Smooth muscle cell (in vitro differentiated cells): Measurements from ENCODE around the gene RHEB. TPM values are rescaled to one million over a fixed set of nuclear protein-coding genes. Genes with fewer than 3 reads are reported as not detected.

Experiments used
- DNase-seq: peaks from one replicate; lab custom pipeline; 2025; ENCODE audit not compliant: unreplicated experiment; lab: John Stamatoyannopoulos, UW
- H2AFZ ChIP-seq: fragments of 200-600 bp; sonication (generic); 2 replicates; pipeline ENCODE4 v1.6.0; 2016; ENCODE audit warnings: antibody characterized with exemption, low read depth, mild to moderate bottlenecking
- H3F3A ChIP-seq: fragments of 200-600 bp; sonication (generic); 2 replicates; pipeline ENCODE4 v1.6.0; 2017; ENCODE audit warnings: antibody characterized with exemption, low read depth
- H3K27ac ChIP-seq: fragments of 200-600 bp; sonication (generic); 2 replicates; pipeline ENCODE4 v1.5.1; 2016; ENCODE audit warnings: low read depth, mild to moderate bottlenecking
- H3K27me3 ChIP-seq: fragments of 200-600 bp; sonication (generic); 2 replicates; pipeline ENCODE4 v1.6.1; 2016; ENCODE audit warnings: low read depth, mild to moderate bottlenecking
- H3K36me3 ChIP-seq: fragments of 200-600 bp; sonication (generic); 2 replicates; pipeline ENCODE4 v1.5.1; 2016; ENCODE audit warnings: low read depth
- H3K4me1 ChIP-seq: fragments of 200-600 bp; sonication (generic); 2 replicates; pipeline ENCODE4 v1.5.1; 2016; ENCODE audit warnings: low read depth
- H3K4me2 ChIP-seq: fragments of 200-600 bp; sonication (generic); 2 replicates; pipeline ENCODE4 v1.6.0; 2016; ENCODE audit warnings: mild to moderate bottlenecking
- H3K4me3 ChIP-seq: fragments of 200-600 bp; sonication (generic); 2 replicates; pipeline ENCODE4 v1.5.1; 2016; ENCODE audit warnings: mild to moderate bottlenecking
- H3K79me2 ChIP-seq: fragments of 200-600 bp; sonication (generic); 2 replicates; pipeline ENCODE4 v1.6.0; 2016; ENCODE audit warnings: low read depth, mild to moderate bottlenecking
- H3K9ac ChIP-seq: fragments of 200-600 bp; sonication (generic); 2 replicates; pipeline ENCODE4 v1.6.0; 2016; ENCODE audit warnings: low read depth
- H3K9me3 ChIP-seq: fragments of 200-600 bp; sonication (generic); replicated peaks from 2 replicates; pipeline ENCODE4 v1.5.1; 2016; ENCODE audit warnings: low read depth
- H4K20me1 ChIP-seq: fragments of 200-600 bp; sonication (generic); 2 replicates; pipeline ENCODE4 v1.6.0; 2016; ENCODE audit warnings: low read depth
- CTCF ChIP-seq: fragments of 200-600 bp; sonication (generic); IDR thresholded peaks from 2 replicates; pipeline ENCODE4 v1.5.1; 2017; ENCODE audit warnings: borderline replicate concordance, mild to moderate bottlenecking, antibody characterized with exemption; ENCODE audit not compliant: insufficient read depth, poor library complexity, severe bottlenecking
- WGBS: methylation state at CpG from one replicate; pipeline ENCODE4 v1.1.7; 2016; ENCODE audit warnings: low lambda C conversion rate; 5-methylcytosine and 5-hydroxymethylcytosine counted together
- polyA plus RNA-seq: library from polyadenylated mRNA; unstranded; fragments of >200 nt; fragmentation: Nextera tagmentation; extraction: Ambion mirVana; gene quantifications from 2 replicates; pipeline ENCODE4 v1.2.1, GENCODE V29; 2016
- total RNA-seq: library from RNA; depleted of rRNA; stranded (reverse); fragments of >200 nt; gene quantifications from 2 replicates; pipeline ENCODE4 v1.2.3, GENCODE V29; 2014

The RHEB gene
- total and polyA plus RNA-seq, 2 experiments from 2014 or later: 115 to 151 TPM

GRCh38 chr7:151454932-151455530, 64.7 kb downstream of the RHEB start:
- H3K4me2 ChIP-seq: no peak overlapping the region
- no peak overlapping the region for H2AFZ ChIP-seq
- H3K9me3 ChIP-seq: no peaks in the 10 kb centered on the region
- WGBS: 96% methylated on average over 15 of the region's 15 CpGs
- no peak for DNase-seq
- H3K27ac ChIP-seq: no peak overlapping the region
- peaks cover 6% of the 10 kb centered on the region for H3K4me1 ChIP-seq
- H3F3A ChIP-seq: no peaks in the 10 kb centered on the region
- no peaks in the 10 kb centered on the region for H4K20me1 ChIP-seq
- TF ChIP-seq CTCF: no peak
- H3K27me3 ChIP-seq: no peaks in the 10 kb centered on the region
- H3K36me3 ChIP-seq: no peaks in the 10 kb centered on the region
- H3K79me2 ChIP-seq: no peaks in the 10 kb centered on the region
- H3K4me3 ChIP-seq: no peak overlapping the region
- no peak overlapping the region for H3K9ac ChIP-seq

- no peak overlapping the region for H3K4me2 ChIP-seq
- H3K27ac ChIP-seq: no peak overlapping the region
- no peaks in the 10 kb centered on the region for H3F3A ChIP-seq
- TF ChIP-seq CTCF: no peak
- WGBS: 74% methylated on average over 14 of the region's 14 CpGs
- no peak overlapping the region for H2AFZ ChIP-seq
- no peak for DNase-seq
- no peak overlapping the region for H3K9ac ChIP-seq
- no peaks in the 10 kb centered on the region for H3K36me3 ChIP-seq
- H3K9me3 ChIP-seq: no peaks in the 10 kb centered on the region
- no peaks in the 10 kb centered on the region for H4K20me1 ChIP-seq
- H3K27me3 ChIP-seq: no peaks in the 10 kb centered on the region
- no peak overlapping the region for H3K4me3 ChIP-seq
- H3K4me1 ChIP-seq: no peaks in the 10 kb centered on the region
- H3K79me2 ChIP-seq: no peaks in the 10 kb centered on the region
Measured at GRCh38 chr7:151454305-151454704, 65.4 kb downstream of the RHEB start.

GRCh38 chr7:151453326-151453791, 66.3 kb downstream of the RHEB start:
- 90% methylated on average over 13 of the region's 13 CpGs for WGBS
- no peak for TF ChIP-seq CTCF

More at GRCh38 chr7:151453326-151453791, 66.3 kb downstream of the RHEB start:
- H3K27ac ChIP-seq: no peak overlapping the region
- no peak overlapping the region for H3K4me3 ChIP-seq
- no peaks in the 10 kb centered on the region for H3K9me3 ChIP-seq
- H4K20me1 ChIP-seq: no peaks in the 10 kb centered on the region
- H3K9ac ChIP-seq: no peak overlapping the region
- no peaks in the 10 kb centered on the region for H3K4me1 ChIP-seq
- no peaks in the 10 kb centered on the region for H3K36me3 ChIP-seq
- H3K27me3 ChIP-seq: no peaks in the 10 kb centered on the region
- H3K4me2 ChIP-seq: no peak overlapping the region
- H3K79me2 ChIP-seq: no peaks in the 10 kb centered on the region
- no peaks in the 10 kb centered on the region for H3F3A ChIP-seq
- no peak overlapping the region for H2AFZ ChIP-seq
- DNase-seq: no peak
